CD4-positive, alpha-beta T cell treated with Interleukin-6 at 100 ng/mL for 8 hours (primary cell): ENCODE measurements around the gene RTN4IP1.
A peak's percentile ranks its signal among the peaks of the same experiment; 100 is the strongest.
"Not testable (repeated sequence)": the region's sequence is repeated elsewhere in the genome, so short reads cannot be mapped to it uniquely, and the experiment has no call there.

Source experiments
- DNase-seq: peaks from one replicate; pipeline ENCODE4 v3.0.0-alpha.2; 2020; ENCODE audit warnings: mixed read lengths, low spot score

Gene RTN4IP1

DNA sequence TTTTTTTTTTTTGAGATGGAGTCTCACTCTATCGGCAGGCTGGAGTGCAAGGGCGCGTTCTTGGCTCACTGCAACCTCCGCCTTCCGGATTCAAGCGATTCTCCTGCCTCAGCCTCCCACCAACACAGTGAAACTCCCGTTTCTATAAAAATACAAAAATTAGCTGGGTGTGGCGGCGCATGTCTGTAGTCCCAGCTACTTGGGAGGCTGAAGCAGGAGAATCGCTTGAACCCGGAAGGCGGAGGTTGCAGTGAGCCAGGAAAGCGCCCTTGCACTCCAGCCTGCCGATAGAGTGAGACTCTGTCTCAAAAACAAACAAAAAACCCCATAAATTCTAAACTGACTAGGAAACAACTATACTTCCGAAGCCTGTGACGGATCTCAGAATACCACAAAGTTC lies 1.5 kb downstream of the RTN4IP1 start:
- not testable (repeated sequence) for DNase-seq

GRCh38 chr6:106626485-106626884 lies 2.8 kb downstream of the RTN4IP1 start:
- DNase-seq, result no peak

DNA sequence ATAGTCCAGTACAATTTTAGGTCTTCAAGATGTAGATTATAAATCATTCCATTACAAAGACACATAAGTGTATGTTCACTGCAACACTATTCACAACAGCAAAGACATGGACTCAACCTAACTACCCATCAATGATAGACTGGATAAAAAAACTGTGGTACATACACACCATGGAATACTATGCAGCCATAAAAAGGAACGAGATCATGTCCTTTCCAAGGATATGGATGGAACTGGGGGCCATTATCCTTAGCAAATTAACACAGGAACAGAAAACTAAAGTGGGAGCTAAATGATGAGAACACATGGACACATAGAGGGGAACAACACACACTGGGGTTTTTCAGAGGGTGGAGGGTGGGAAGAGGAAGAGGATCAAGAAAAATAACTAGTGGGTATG lies 6.3 kb downstream of the RTN4IP1 start:
- DNase-seq, result no peak

- DNase-seq, result no peak
Observed at GRCh38 chr6:106622412-106622811, 6.9 kb downstream of the RTN4IP1 start.

GRCh38 chr6:106620931-106621672 lies 8.2 kb downstream of the RTN4IP1 start:
- no peak for DNase-seq

- DNase-seq, result no peak
Observed at GRCh38 chr6:106619223-106619622, 10.1 kb downstream of the RTN4IP1 start.

DNA sequence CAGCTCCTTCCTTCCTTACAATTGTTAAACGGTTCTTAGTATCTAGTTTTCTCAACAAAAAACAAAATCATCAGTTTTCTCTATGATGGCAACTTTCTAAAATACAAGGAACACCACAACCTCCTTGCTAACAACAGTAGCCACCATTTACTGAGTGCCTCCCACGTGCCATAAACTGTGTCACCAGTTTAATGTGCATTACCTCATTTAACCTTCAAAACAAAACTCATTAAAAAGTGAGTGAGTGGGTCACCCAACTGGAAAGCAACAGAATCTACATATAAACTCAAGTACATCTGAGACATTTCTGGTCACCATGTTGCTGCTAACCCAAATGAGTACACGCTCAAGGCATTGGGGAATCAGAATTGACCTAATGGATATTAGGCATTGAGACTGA lies 11.0 kb downstream of the RTN4IP1 start:
- DNase-seq, result no peak

DNA sequence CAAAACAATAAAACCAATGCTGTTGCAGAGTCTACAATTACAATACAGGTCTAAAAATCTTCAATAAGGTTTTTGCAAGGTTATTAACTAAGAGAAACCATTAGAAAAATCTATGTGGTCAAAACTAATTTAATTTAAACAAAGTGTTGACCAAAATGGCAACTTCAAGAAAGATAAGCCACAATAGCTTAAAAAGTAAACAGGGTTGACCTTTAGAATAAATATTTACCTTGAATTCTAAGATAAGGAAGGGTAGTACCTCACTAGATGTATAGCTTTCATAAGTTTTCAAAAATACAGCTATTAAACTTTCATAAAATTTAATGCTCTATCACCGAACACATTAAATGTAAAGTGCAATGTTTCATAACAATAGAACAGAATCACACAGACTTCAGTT lies 11.4 kb downstream of the RTN4IP1 start:
- no peak for DNase-seq

- no peak for DNase-seq
Observed at GRCh38 chr6:106617302-106617701, 12.0 kb downstream of the RTN4IP1 start.

GRCh38 chr6:106614592-106615257 lies 14.6 kb downstream of the RTN4IP1 start:
- no peak for DNase-seq

DNA sequence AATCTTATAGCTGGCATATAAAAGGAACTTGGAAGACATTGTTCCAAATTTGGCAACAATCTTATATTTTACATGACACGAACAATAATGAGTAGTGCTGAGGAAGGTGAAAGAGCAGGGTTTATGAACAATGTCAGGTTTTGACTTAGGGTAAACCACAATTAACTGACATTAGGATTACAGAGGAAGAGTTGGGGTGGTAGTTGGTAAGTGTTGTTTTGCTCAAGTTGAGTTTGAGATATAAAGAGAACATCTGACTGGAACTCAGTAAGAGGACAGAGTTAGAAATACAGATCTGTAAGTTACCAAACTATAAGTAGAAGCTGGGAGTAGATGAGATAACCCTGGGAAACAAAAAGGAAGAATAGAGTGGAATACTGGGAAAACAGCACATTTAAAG lies 15.1 kb downstream of the RTN4IP1 start:
- no peak for DNase-seq

GRCh38 chr6:106613590-106613989 lies 15.7 kb downstream of the RTN4IP1 start:
- no peak for DNase-seq

DNA sequence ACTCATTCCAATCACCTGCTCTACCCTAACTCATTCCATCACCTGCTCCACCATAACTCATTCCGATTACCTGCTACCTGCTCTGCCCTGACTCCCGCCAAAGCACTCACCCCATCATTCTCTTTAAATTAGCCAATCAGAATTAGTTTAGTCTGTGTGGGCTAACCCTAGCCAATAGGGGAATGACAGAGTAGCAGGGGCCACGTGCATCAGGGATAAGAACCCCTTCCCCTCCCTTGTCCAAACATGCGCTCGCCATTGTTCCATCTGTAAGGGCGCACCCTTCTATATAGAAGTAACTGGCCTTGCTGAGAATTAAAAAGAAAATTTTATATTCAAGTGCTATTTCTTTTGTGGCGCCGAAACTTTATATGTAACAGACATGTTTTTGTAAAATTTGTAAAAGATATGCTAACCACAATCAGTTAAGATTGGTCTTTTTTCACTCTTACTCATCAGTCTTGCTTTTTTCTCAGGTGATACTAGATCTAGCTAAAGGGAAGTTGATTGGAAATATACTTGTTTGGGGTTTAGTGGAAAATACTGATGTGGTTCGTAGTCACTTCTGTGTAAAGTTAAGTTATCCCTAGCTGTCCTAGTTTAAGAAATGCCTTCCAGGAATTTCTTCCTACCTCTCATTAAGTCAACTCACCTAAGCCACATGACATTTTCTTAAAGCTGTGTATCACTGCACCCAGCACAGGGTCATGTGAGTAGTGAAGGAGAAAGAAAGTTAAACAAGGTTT lies 16.5 kb downstream of the RTN4IP1 start:
- DNase-seq, result no peak

DNA sequence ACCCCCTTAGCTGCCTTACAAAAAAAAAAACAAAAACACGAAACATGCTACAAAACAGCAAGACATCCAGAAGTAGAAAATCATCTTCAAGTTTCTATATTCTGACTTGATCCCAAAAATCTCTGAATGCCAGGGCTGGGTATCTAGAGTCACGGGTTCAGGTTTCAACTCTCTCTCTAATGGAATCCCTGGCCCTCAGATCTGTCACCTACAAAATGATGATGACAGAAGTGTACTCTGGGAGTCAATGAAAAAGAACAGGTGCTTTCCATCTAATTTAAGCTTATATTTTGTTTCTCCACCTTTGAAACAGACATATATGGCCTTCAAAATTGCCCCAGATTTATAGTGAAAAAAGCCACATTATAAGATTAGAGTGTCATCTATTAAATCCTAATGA lies 18.3 kb downstream of the RTN4IP1 start:
- DNase-seq, result no peak

- no peak for DNase-seq
Observed at GRCh38 chr6:106609699-106610098, 19.6 kb downstream of the RTN4IP1 start.

DNA sequence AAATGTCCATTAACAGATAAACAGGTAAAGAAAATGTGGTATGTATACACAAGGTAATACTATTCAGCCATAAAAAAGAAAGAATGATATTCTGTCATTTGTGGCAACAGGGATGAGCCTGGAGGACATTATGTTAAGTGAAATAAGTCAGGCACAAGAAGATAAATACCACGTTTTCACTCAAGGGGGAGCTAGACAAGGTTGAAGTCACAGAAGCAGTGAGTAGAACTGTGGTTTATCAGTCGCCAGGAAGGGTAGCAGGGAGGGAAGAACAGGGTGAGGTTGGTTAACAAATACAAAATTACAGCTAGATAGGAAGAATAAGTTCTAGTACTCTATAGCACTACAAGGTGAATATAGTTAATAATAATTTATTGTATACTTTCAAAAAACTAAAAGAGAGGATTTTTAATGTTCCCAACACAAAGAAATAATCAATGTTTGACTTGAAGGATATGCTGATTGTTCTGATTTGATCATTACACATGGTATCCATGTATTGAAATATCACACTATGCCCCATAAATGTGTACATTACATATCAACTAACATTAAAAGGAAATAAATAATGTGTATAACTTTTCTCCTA lies 21.1 kb downstream of the RTN4IP1 start:
- DNase-seq, result peak; percentile 49

- no peak for DNase-seq
Observed at GRCh38 chr6:106600329-106600728, 29.0 kb downstream of the RTN4IP1 start.

GRCh38 chr6:106599440-106599839 lies 29.9 kb downstream of the RTN4IP1 start:
- no peak for DNase-seq

GRCh38 chr6:106591111-106591825 lies 38.0 kb downstream of the RTN4IP1 start:
- no peak for DNase-seq

- not testable (repeated sequence) for DNase-seq
Observed at GRCh38 chr6:106588937-106589336, 40.4 kb downstream of the RTN4IP1 start.

GRCh38 chr6:106586815-106587415 lies 42.4 kb downstream of the RTN4IP1 start:
- DNase-seq, result no peak

GRCh38 chr6:106581468-106581867 lies 47.8 kb downstream of the RTN4IP1 start:
- no peak for DNase-seq
